HEK293T (cell line): Measurements from ENCODE around the gene MOCOS.

Experiments
- ARNT ChIP-seq: fragments of 450-650 bp; IDR thresholded peaks from 2 replicates; pipeline ENCODE4 v1.6.1; 2017; ENCODE audit warnings: mild to moderate bottlenecking
- BHLHE40 ChIP-seq: fragments of 450-650 bp; IDR thresholded peaks from 2 replicates; pipeline ENCODE4 v1.6.1; 2016; ENCODE audit warnings: mild to moderate bottlenecking, moderate library complexity, borderline replicate concordance
- ELF4 ChIP-seq: fragments of 450-650 bp; IDR thresholded peaks from 2 replicates; pipeline ENCODE4 v1.6.1; 2017; ENCODE audit warnings: antibody characterized with exemption
- FOXA1 ChIP-seq: fragments of 450-650 bp; IDR thresholded peaks from 2 replicates; pipeline ENCODE4 v1.6.1; 2016; ENCODE audit warnings: mild to moderate bottlenecking
- FOXK2 ChIP-seq: fragments of 450-650 bp; IDR thresholded peaks from 2 replicates; pipeline ENCODE4 v1.6.1; 2016; ENCODE audit warnings: mild to moderate bottlenecking
- FOXM1 ChIP-seq: fragments of 450-650 bp; IDR thresholded peaks from 2 replicates; pipeline ENCODE4 v1.6.1; 2017; ENCODE audit warnings: mild to moderate bottlenecking, borderline replicate concordance
- LEF1 ChIP-seq: fragments of 450-650 bp; IDR thresholded peaks from 2 replicates; pipeline ENCODE4 v1.6.1; 2017; ENCODE audit warnings: mild to moderate bottlenecking, borderline replicate concordance
- SP1 ChIP-seq: fragments of 450-650 bp; IDR thresholded peaks from 2 replicates; pipeline ENCODE4 v1.6.1; 2017
- SUZ12 ChIP-seq: fragments of 450-650 bp; IDR thresholded peaks from 2 replicates; pipeline ENCODE4 v1.6.1; 2016; ENCODE audit warnings: mild to moderate bottlenecking
- TARDBP ChIP-seq: fragments of 450-650 bp; IDR thresholded peaks from 2 replicates; pipeline ENCODE4 v1.6.1; 2016
- TF ChIP-seq, protein P1 (sequence below): fragments of 450-650 bp; IDR thresholded peaks from 2 replicates; pipeline ENCODE4 v1.6.1; 2016

DNA sequence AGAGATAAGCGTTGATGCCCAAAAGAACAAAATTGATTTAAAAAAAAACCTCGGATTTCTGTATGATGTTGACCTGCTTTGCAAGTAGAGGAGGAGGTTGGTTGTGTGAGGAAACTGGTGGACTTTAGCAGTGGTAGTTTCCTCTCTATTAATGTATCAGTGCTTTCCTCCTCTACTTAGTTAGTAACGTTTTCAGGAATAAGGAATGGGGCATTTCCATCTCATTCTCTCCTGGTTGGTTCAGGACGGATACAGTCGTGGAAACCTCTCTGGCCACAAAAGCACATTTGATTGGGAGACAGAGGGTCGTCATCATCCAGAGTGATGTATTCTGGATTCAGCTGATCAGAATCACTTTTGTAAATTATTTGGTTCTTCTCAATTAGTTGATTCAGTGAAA is 111.7 kb downstream of the MOCOS start:
- TF ChIP-seq, protein P1, sequence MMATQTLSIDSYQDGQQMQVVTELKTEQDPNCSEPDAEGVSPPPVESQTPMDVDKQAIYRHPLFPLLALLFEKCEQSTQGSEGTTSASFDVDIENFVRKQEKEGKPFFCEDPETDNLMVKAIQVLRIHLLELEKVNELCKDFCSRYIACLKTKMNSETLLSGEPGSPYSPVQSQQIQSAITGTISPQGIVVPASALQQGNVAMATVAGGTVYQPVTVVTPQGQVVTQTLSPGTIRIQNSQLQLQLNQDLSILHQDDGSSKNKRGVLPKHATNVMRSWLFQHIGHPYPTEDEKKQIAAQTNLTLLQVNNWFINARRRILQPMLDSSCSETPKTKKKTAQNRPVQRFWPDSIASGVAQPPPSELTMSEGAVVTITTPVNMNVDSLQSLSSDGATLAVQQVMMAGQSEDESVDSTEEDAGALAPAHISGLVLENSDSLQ, result no peak
- TF ChIP-seq SP1 (no peak), FOXK2 (no peak), ARNT (no peak), FOXA1 (no peak), SUZ12 (no peak), ELF4 (no peak), LEF1 (no peak), TARDBP (no peak), FOXM1 (no peak), BHLHE40 (no peak)
